Measurements from ENCODE around the gene POC1A.

GRCh38 chr3:52039426-52039825 lies 114.8 kb downstream of the POC1A start:
- TF ChIP-seq CTCF (optimal IDR thresholded peaks at IDR 0.05 in 1 of 3, IDR thresholded peaks at IDR 0.05 in 1 of 3, conservative IDR thresholded peaks at IDR 0.05 in 1 of 3; ENCODE audit: extremely low read depth in 1 of 3, insufficient read depth in 2 of 3, low read length in 3 of 3) (no peak), EZH2 (IDR thresholded peaks at IDR 0.05; ENCODE audit: low read length) (no peak)

Measured in keratinocyte (primary cell).